Measurements from ENCODE around the gene DDA1.

DNA sequence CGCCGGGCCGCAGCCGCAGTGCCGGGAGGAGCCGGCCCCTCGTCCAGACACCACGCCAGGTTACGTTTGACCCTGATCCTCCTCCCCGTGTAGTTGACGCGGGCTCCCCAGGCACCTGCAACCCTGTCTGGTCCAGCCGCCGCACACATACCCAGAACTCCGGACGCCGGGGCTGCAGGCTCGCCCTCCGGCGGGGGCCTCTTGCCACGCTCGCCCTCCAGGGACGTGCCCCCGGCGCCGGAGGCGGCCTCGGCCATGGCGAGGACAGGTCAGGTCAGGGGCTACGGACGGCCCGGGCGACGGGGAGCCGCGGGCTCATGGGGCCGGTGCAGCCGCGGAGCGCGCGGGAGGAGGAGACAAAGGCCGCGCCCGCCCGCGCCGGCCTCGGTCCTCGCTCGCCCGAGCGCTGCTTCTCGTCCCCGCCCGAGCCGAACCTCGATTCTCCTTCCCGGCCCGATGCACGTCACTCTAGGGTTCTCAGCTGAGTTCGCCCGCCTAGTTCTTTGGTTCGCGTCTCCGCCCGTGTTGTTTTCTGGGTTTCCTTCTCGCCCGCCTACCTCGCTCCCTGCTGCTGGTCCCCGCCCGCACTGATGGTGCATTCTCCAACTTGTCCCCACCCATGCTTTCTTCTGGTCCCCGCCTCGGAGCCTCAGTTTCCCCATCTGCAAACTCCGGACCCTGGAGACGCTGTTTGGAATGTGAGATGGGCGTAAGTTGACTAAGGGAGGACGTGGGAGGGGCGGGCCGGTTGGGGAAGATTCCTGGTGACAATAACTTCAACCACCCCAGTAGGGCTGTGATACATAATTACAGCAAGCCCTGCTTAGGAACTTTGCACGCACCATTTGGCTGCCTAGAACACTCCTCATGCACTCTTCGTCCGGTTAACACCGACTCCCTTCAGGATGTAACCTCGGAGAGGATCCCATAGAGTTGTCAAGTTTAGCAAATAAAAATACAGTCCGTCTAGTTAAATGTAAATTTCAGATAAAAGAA, 25.3 kb downstream of the DDA1 start, which contains the start of gene ANO8:
- TF ChIP-seq, protein P1, sequence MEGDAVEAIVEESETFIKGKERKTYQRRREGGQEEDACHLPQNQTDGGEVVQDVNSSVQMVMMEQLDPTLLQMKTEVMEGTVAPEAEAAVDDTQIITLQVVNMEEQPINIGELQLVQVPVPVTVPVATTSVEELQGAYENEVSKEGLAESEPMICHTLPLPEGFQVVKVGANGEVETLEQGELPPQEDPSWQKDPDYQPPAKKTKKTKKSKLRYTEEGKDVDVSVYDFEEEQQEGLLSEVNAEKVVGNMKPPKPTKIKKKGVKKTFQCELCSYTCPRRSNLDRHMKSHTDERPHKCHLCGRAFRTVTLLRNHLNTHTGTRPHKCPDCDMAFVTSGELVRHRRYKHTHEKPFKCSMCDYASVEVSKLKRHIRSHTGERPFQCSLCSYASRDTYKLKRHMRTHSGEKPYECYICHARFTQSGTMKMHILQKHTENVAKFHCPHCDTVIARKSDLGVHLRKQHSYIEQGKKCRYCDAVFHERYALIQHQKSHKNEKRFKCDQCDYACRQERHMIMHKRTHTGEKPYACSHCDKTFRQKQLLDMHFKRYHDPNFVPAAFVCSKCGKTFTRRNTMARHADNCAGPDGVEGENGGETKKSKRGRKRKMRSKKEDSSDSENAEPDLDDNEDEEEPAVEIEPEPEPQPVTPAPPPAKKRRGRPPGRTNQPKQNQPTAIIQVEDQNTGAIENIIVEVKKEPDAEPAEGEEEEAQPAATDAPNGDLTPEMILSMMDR (IDR thresholded peaks at IDR 0.05; ENCODE audit: low read depth, low read length): no peak
- peak; percentile 24; the same call in 1 of the 2 replicates for TF ChIP-seq MYC (IDR thresholded peaks at IDR 0.05; ENCODE audit: low read depth, low read length)
